GM19395 (cell line): Measurements from ENCODE around the gene EPHB1.

Experiments used
- ATAC-seq: cut with Tn5 transposase; IDR thresholded peaks from one replicate; pipeline ENCODE4 v1.9.1; 2021; ENCODE audit warnings: mild to moderate bottlenecking, moderate library complexity; ENCODE audit not compliant: unreplicated experiment

EPHB1 gene

DNA sequence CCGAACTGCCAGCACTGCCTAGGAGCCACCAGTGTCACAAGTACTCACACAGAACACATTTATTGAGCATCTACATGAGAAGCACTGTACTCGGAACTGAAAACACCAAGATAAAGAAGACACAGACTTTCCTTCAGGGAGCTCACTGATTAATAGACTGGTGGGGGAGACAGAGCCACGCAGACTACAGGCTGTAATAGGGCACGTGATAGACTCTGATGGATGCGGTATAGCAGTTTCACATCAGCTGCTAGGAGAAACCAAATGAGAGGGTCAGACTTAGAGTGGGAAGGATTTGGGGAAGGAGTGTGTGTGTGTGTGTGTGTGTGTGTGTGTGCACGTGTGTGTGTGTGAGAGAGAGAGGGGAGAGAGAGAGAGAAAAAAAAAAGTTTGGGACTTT, 12.1 kb downstream of the EPHB1 start:
- ATAC-seq = no peak

DNA sequence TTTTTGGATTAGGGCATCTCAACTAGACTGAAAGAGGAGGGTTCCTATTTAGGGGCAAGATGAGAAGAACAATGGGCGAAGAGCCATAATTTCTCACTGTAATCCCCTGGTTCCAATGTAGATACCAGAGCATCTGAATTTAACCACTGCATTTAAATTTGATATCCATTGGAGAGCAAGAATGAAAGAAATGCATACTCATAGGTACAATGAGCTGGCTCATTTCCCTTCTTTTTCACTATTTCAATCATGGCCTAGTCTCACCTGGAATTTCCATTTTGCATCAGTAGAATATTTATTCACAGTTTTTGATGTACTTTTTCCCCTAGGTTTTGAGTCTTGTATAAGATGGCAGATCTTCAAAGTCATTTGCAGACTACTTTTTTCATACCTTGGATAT, 13.8 kb downstream of the EPHB1 start:
- ATAC-seq = no peak

DNA sequence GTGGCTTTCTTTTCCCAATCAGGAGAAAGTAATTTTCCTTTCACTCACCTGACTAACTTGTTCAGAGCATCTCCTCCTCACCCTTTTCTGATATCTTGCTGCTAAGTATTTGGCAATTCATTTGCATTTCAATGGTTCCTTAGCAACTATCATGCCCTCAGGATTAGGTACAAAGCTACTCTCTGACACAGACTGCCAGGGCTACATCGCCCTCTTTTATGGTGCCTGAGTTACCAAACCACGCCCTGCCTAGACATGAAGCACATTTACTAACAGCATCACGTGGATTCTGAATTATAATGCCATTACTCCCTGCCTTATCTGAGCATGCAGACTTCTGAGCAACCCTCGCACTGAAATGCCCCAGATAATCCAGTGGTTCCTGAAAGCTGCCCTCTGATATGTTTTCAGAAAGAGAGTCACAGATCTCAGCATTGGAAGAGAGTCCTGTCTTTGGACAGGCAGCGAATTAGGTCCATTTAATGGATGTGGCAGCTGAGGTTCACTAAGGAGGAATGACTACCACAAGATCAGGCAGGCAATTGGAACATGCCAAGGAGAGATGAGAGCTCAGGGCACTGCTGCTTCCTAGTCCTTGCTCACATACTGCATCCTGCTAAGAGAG, 14.5 kb downstream of the EPHB1 start:
- no peak for ATAC-seq

DNA sequence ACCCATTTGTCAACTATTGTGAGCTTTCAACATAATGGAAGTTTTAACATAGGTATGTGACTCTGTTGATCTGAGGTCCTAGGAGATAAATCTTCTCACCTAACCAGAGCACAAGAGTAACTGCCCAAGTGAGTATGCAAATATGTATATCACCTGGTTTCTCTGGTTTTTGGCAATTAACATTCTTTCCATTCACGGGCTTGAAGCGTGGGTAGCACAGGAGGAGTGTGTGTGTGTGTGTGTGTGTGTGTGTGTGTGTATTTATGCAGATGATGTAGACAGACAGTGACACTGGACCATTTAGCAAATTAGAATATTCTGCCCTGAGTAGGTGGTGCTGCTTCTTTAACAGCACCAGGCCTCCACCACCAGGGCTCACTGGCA, 15.0 kb downstream of the EPHB1 start:
- ATAC-seq = no peak

DNA sequence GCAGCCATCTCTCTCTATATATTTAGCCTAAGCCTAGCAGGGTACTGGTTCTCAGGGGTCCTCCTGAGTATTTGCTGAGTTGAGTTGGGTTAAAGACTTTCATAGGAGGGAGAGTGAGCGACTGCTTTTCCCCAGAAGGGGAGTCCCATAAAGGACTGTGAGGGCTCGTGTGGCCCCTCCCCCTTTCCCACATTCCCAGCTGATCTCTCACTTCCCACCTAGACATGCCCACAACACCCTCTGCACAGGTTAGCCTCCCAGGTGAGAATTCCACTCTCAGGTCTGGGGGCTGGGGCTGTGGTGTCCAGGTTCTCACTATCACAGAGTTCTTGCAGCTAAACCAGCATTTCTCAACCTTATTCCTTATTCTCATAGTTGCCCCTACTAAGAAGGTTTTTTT, 15.8 kb downstream of the EPHB1 start:
- ATAC-seq = no peak

DNA sequence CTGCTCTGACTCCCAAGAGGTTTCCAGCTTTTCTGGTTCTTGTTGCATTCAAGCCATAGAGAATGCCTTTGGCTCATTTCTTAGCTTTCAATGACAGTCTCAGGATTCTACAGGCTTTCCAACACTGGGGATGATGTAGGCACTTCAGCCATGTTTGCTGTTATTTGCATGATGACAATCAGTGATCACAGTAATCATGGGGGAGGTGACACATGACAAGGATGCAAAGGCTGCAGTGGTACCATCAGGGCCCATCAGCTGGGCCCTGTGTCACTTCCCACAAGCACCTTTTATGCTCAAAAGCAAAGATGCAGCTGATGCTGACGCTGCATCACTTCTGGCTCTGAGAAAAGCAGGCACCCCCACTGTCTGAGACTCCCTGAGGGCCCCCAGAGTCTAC, 18.6 kb downstream of the EPHB1 start:
- ATAC-seq = no peak

DNA sequence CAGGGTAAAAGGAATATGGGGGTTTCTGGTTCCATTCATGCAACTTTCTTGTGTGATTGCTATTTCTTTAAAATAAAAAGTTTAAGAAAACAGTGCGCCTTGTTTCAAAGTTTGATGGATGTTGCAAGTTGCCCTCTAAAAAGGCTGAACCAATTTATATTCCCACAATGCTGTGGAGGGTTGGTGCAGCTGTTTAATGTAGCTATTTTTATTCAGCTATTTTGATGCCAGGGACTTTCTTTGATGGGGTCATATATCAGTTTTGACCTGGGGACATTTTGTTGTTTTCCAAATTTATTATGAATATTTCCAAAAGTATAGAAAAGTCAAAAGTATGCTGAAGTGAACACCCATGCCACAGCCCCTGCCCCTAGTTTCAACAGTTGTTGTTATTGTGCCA, 20.5 kb downstream of the EPHB1 start:
- no peak for ATAC-seq

DNA sequence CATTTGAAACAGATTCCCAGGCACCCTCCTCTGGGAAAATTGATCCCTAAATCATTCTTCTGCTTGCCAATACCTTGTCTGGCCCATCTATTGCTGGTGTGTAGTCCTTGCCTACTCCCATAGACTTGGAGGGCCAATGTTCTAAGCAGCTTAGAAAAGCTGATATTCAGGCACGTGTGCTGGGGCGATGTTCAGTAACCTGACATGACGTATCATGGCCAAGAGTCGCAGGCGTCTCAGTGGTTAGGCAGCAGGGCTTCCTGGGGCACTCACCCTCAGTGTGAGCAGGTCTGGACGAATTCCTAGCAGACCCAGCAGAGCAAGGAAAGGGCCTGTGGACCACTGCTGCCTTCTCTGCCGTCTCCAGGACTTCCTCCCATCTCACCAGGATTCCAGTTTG, 21.6 kb downstream of the EPHB1 start:
- ATAC-seq = no peak

DNA sequence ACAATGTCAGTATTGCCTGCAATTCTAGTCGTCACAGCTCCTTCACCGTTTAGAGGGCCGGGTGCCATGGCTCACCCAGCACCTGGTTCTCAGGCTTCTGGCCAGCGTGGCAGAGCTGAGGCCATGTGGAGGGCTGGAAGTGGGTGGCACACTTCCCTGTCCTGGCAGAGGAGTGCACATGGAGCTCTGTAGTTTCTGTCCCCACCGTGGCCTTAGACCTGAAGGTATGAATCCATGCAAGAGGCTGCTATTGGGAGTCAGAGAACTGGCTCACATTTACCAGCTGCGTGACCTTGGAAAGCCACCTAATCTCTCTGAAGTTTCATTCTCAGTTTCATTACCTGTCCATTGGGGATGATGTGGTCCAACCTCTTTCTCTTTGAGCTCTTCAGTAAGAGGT, 22.2 kb downstream of the EPHB1 start:
- peak; percentile 89 for ATAC-seq

DNA sequence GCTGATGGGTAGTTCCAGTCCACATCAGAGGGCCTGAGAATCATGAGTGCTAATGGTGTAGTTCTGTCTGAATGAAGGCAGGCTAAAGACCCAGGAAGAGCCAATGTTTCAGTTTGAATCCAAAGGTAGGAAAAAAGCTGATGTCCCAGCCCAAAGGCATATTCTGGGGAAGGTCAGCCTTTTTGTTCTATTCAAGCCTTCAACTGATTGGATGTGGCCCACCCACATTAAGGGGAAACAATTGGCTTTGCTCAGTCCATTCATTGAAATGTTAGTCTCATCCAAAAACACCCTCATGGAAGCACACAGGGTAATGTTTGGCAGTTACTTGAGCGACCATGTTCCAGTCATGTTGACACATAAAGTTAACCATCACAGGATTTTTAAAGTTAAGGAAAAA, 25.9 kb downstream of the EPHB1 start:
- no peak for ATAC-seq

DNA sequence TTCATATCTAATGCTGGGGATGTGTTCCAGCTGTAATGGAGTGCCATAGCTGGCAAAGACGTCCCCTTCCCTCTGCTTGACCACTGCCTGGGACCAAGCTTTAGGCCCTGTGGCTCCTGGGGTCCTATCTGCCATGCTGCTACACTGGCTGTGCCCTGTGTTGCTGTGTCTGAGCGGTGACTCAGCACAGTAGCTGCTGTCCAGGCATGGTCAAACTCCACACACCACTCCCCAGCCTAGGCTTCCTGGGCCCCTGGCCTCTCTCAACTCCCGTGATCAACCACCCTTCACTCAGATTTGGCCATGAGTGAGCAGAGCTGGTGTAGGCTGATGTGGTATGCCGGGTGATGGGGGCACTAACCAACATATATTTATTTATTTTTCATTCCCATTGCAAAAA, 27.0 kb downstream of the EPHB1 start:
- no peak for ATAC-seq

DNA sequence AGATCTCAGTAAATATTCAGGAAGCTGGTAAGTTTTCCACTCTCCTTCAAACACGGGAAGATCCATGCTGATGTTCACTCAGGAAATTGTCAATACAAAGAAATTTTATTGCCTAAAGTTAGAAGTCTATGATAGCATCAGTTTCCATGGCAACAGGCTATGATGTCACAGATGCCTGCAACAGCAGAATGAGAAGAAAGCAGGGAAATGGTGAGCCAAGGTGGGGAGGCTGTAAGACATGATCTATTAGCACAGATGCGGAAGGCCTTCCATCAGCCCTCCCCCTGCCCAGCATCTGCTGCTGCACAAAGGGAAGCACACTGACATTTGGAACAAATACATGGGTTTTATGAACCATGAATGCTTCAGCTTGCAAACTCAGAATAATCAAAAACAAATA, 28.6 kb downstream of the EPHB1 start:
- no peak for ATAC-seq

DNA sequence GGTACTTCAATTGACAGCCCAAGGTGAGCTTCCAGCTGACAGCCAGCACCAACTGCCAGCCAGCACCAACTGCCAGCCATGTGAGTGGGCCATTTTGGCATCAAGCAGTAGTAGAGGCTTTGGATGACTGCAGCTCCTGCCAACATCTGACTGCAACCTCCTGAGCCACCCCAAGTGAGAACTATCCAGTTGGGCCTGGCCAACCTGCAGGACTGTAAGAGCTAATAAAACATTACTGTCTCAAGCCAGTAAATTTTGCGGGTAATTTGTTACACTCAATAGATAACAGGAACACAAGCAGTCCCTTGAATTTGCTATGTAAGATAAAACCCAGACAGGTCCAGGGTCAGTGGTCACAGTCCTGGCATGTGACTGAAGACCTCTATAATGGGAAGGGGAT, 29.7 kb downstream of the EPHB1 start:
- ATAC-seq = no peak

DNA sequence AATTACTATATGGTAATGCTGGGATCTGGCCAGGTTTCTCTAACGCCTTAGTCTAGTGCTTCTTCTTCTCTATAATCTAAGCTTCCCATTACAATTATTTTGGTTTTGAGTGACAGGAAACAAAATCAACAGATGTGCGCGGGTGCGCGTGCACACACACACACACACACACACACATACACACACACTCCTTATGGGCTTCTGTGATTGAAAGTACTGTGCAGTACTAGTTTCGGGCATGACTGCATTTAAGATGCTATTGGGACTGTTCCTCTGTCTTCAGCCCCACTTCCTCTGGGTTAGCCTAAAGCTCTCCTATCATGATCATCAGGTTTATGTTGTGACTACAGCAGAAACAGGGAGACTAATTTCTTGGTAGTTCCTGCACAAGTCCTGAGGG, 32.2 kb downstream of the EPHB1 start:
- ATAC-seq = peak; percentile 75

DNA sequence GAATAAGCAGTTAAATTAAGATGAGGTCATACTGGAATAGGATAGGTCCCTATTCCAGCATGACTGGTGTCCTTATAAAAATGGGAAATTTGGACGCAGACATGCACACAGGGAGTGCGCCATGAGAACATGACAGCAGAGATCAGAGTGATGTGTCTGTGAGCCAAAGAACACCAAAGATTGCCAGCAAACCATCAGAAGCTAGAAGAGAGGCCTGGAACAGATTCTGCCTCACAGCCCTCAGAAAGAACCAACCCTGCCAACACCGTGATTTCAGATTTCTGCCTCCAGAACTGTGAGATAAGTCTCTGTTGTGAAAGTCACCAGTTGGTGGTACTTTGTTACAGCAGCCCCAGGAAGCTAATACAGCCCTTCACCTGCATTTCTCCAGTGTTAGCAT, 34.7 kb downstream of the EPHB1 start:
- ATAC-seq = no peak

DNA sequence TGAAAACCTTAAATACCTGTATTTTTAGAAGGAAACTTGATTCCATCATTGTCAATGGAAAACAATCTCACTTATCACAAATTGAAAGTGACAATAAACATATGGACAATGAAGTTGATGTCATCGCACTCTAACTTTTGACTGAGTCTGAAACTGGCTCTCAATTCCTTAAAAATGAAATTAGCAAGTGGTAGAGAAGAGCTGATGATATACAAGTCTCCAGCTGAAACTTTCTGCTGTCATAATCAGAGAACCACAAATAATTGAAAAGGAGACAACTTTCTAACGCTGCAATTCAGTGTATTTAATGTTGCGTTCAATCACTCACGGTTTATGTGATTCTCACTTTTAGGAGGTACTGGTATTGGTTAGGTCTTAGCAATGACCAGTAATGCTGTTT, 37.5 kb downstream of the EPHB1 start:
- ATAC-seq = peak; percentile 44

DNA sequence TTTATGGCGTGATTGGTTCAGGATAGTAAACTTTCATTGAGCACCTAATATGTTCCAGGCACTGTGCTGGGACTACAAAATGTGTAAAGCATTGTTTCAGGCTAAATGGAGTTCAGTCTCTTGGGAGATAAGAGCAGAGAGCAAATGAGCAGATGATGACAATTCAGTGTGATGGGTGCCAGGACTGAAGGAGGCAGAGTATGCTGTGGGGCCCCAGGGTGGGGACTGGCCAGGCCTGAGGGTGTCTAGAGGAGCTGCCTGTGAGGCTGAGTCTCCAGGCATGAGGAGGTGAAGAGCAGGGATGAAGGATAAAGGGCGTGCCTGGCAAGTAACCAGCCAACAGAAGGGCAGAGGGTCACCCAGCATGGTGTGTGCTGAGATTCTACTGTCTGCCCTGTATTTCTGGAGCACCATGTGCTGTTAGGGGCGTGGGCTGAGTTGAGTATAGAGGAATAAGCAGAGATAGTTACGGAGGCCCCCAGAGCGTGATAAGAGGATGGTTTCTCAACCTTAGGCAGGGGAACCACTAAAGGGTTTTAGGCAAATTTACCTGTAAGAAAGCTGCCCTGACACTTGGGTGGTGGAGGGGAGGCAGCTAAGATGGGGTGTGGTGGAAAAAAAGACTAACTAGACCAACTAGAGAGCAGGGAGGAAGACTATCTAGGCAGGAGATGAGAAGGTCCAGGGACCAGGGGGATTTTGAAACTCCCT, 38.5 kb downstream of the EPHB1 start:
- ATAC-seq = peak; percentile 69

DNA sequence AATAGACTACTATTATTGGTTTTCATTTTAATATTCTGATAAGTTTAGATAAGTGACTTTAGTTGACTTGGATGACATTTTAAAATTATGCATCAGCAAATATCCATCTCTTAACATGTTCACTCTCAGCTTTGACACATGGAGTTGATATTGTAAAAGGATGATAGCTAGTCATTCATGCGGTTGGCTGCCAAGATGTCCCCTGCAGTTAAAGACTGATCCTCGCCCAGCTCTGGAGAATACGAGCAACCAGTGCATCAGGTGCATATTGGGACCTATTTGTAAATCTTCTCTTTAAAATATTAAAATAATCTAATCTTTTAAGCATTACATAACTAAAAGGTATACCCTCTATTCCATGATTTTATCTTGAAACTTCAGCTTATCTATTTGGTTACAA, 41.9 kb downstream of the EPHB1 start:
- no peak for ATAC-seq

DNA sequence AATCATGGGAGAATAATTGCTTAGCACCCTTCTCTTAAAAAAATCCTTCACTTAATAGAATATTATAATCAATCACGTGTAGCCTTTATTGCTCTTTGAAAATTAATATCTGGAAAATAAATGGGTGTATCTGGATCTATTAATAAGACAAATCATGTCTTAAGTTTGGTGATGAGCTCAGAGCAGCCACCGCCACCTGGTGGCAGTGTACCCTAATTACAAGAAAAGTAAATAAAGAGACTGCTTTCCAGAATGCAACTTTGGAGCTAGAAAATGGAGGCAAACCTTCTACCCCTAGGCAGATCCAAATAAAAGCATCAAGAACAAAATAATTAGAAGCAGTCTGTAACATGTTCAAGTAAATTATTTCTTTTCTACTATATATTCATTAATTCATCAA, 43.5 kb downstream of the EPHB1 start:
- no peak for ATAC-seq

DNA sequence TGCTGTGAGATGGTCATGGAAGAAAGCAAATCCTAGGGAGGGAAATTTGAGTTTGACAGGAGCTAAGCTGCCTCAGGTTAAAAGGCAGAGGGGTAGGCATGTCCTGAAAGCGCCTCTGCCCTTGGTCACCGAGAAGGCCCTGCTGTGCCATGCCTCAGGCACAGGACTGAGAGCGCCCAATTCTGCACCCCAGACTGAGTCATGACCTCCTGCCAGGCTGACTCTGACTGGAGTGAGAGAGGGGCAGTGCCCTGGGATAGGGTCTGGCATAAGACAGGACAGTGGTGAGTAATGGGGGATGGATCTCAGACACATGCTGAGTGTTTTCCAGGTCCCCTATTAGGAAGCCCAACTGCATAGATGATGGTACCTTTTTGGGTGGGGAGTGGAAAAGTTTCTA, 44.4 kb downstream of the EPHB1 start:
- no peak for ATAC-seq

DNA sequence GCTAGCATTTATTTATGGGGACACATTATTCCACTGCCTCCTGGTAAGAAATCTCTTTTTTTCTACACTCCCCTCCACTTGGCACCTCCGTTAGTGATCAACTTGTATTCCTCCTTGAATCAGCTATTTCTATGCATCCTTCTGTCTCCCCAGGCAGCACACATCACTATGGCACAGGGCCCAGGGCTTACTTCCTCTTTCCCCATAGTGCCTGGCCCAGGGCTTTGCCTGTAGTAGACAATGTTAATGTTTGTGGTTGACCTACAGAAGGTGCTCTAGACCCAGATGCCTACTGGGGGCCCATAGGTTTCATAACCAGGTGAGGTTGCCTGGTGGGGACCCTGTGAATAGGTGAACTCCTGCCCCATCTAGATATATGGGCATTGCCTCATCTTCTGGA, 44.9 kb downstream of the EPHB1 start:
- peak; percentile 77 for ATAC-seq

DNA sequence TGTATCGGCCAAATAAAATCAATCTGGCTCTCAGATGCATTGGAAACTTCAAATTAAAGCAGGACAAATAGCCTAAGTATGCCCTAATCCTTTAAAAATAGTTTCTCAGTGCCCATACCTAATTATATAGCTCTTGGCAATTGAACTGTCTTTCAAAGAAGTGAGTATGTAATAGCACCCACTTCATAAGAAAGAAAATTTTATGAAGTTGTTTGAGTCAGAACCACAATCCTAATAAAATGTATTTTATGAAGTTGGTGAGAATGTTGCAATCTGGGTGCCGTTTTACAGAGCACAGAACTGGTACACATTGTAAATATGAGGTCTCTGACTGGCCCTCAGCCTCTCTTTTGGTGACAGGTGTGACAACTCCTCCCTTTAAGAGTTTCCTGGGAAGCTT, 45.4 kb downstream of the EPHB1 start:
- ATAC-seq = no peak

DNA sequence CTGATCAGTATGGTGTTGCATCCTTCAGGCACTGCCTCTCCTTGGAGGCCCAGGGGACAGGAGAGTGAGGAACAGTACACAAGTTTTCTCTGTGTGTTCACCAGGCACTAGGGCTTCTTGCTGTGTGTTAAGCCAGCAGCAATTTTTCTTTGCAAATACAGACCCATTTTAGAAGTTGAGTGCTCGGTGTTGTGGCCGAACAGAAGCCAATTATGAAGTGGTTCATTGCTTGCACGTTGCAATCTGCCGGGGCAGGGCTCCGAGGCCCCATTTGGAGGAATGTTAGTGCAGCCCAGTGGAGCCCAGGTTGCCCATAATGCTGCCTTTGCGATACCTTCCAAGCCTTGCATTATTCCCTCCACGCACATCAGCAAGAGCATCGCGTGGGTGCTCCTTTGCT, 51.0 kb downstream of the EPHB1 start:
- no peak for ATAC-seq
